GM12891 (cell line): ENCODE measurements around the gene RELCH.
A peak's percentile ranks its signal among the peaks of the same experiment; 100 is the strongest.

ENCODE experiments used
- DNase-seq: peaks from one replicate; pipeline ENCODE4 v3.0.0; 2011; ENCODE audit warnings: low spot score; ENCODE audit not compliant: insufficient read length
- FAIRE-seq: peaks from 2 replicates; lab custom pipeline; 2011; peaks lifted over from hg19 to GRCh38; lab: Jason Lieb, UNC
- PAX5 ChIP-seq: IDR thresholded peaks from 2 replicates; pipeline ENCODE4 v1.6.1; 2011; ENCODE audit warnings: low read length, moderate library complexity, mild to moderate bottlenecking; ENCODE audit not compliant: insufficient read depth, severe bottlenecking
- POLR2A ChIP-seq: IDR thresholded peaks from 2 replicates; pipeline ENCODE4 v1.6.1; 2011; ENCODE audit warnings: low read depth, low read length, control low read depth
- POLR2AphosphoS5 ChIP-seq: IDR thresholded peaks from 2 replicates; pipeline ENCODE4 v1.6.1; 2011; ENCODE audit warnings: low read depth, low read length, control low read depth
- POU2F2 ChIP-seq: IDR thresholded peaks from 2 replicates; pipeline ENCODE4 v1.6.1; 2011; ENCODE audit warnings: low read depth, mild to moderate bottlenecking, control low read depth, low read length, moderate library complexity
- SPI1 ChIP-seq: IDR thresholded peaks from 2 replicates; pipeline ENCODE4 v1.6.1; 2011; ENCODE audit warnings: low read depth, low read length, control low read depth
- TAF1 ChIP-seq: IDR thresholded peaks from 2 replicates; pipeline ENCODE4 v1.6.1; 2011; ENCODE audit warnings: low read depth, low read length, control low read depth

The RELCH gene

GRCh38 chr18:62249478-62250097 lies 62.5 kb downstream of the RELCH start:
- no peak for TF ChIP-seq POLR2AphosphoS5
- no peak for TF ChIP-seq POLR2A
- TF ChIP-seq TAF1: no peak
- TF ChIP-seq PAX5: no peak
- no peak for TF ChIP-seq SPI1
- TF ChIP-seq POU2F2: no peak
- DNase-seq: peak; percentile 6
- peak; percentile 54 for FAIRE-seq

GRCh38 chr18:62250475-62250874 lies 63.4 kb downstream of the RELCH start:
- no peak for FAIRE-seq
- TF ChIP-seq POU2F2: no peak
- TF ChIP-seq SPI1: no peak
- TF ChIP-seq POLR2A: no peak
- TF ChIP-seq POLR2AphosphoS5: no peak
- TF ChIP-seq TAF1: no peak
- TF ChIP-seq PAX5: no peak
- no peak for DNase-seq

GRCh38 chr18:62258093-62258492 lies 71.0 kb downstream of the RELCH start:
- TF ChIP-seq POLR2A (no peak), POLR2AphosphoS5 (no peak)
- FAIRE-seq (peak; percentile 38), DNase-seq (no peak)

GRCh38 chr18:62258616-62259015 lies 71.6 kb downstream of the RELCH start:
- no peak for FAIRE-seq
- TF ChIP-seq POU2F2 (no peak), SPI1 (no peak), PAX5 (no peak), TAF1 (no peak), POLR2AphosphoS5 (no peak), POLR2A (no peak)
- no peak for DNase-seq

GRCh38 chr18:62262061-62262460 lies 75.0 kb downstream of the RELCH start:
- no peak for DNase-seq
- no peak for FAIRE-seq
- TF ChIP-seq POU2F2 (no peak), PAX5 (no peak), POLR2A (no peak), TAF1 (no peak), POLR2AphosphoS5 (no peak), SPI1 (no peak)

- TF ChIP-seq TAF1 (no peak), SPI1 (no peak), PAX5 (no peak), POLR2A (no peak), POU2F2 (no peak), POLR2AphosphoS5 (no peak)
- DNase-seq: no peak
- FAIRE-seq: peak; percentile 74
These were observed 77.9 kb downstream of the RELCH start for GRCh38 chr18:62264984-62265383.

GRCh38 chr18:62277045-62277444 lies 90.0 kb downstream of the RELCH start:
- DNase-seq (no peak), FAIRE-seq (no peak)
- TF ChIP-seq PAX5 (no peak), SPI1 (no peak), TAF1 (no peak), POLR2AphosphoS5 (no peak), POLR2A (no peak), POU2F2 (no peak)

GRCh38 chr18:62279561-62279960 lies 92.5 kb downstream of the RELCH start:
- DNase-seq: no peak
- FAIRE-seq: no peak
- TF ChIP-seq POU2F2: no peak
- TF ChIP-seq TAF1: no peak
- no peak for TF ChIP-seq PAX5
- TF ChIP-seq SPI1: no peak
- no peak for TF ChIP-seq POLR2A
- TF ChIP-seq POLR2AphosphoS5: no peak

- TF ChIP-seq TAF1 (no peak), POLR2AphosphoS5 (no peak), POU2F2 (no peak), PAX5 (no peak), SPI1 (no peak), POLR2A (no peak)
- FAIRE-seq (peak; percentile 61), DNase-seq (no peak)
These were observed 93.0 kb downstream of the RELCH start for GRCh38 chr18:62280058-62280457.

- DNase-seq (no peak), FAIRE-seq (peak; percentile 55)
- TF ChIP-seq PAX5 (no peak), SPI1 (peak; percentile 19; the same call in 1 of the 2 replicates), POLR2A (no peak), TAF1 (no peak), POLR2AphosphoS5 (no peak), POU2F2 (no peak)
These were observed 93.7 kb downstream of the RELCH start for GRCh38 chr18:62280786-62281185.
